HepG2 (cell line): ENCODE data around the gene ITCH. TPM values are rescaled to one million over a fixed set of nuclear protein-coding genes. Genes with fewer than 3 reads are reported as not detected.

ENCODE experiments used
- BCL6 ChIP-seq: IDR thresholded peaks from 2 replicates; pipeline ENCODE4 v1.6.1; 2016; ENCODE audit warnings: missing genetic modification reagents, missing compliant biosample characterization
- CEBPZ ChIP-seq: IDR thresholded peaks from 2 replicates; pipeline ENCODE4 v1.6.1; 2012; ENCODE audit warnings: low read length, improper control_type of control experiment
- HMGXB4 ChIP-seq, 2 experiments: sonication (generic) in 1 of 2; formaldehyde crosslinking in 1 of 2; IDR thresholded peaks; 2 replicates each; pipeline versions ENCODE4 v1.4.0 to v1.6.1; 2018 to 2020; ENCODE audit warnings: missing genetic modification reagents in 2 of 2, borderline replicate concordance in 1 of 2, low read depth in 1 of 2, mild to moderate bottlenecking in 1 of 2, missing biosample characterization in 1 of 2
- MAFF ChIP-seq: IDR thresholded peaks from 2 replicates; pipeline ENCODE4 v1.6.1; 2011; ENCODE audit warnings: low read depth, low read length, improper control_type of control experiment
- MAZ ChIP-seq, 2 experiments: sonication (generic) in 1 of 2; formaldehyde crosslinking in 1 of 2; IDR thresholded peaks; 2 replicates each; pipeline versions ENCODE4 v1.5.0 to v1.6.1; 2012 to 2020; ENCODE audit warnings: low read depth in 2 of 2, mild to moderate bottlenecking in 2 of 2, borderline replicate concordance in 1 of 2, improper control_type of control experiment in 1 of 2, low read length in 1 of 2, missing genetic modification reagents in 1 of 2, moderate library complexity in 1 of 2
- SALL2 ChIP-seq: sonication (generic); formaldehyde crosslinking; IDR thresholded peaks from 2 replicates; pipeline ENCODE4 v1.8.1; 2023; ENCODE audit warnings: mild to moderate bottlenecking, missing genetic modification reagents, inconsistent platforms
- STAG1 ChIP-seq: sonication (generic); formaldehyde crosslinking; IDR thresholded peaks from 2 replicates; pipeline ENCODE4 v1.4.0; 2020; ENCODE audit warnings: missing genetic modification reagents
- ZBTB40 ChIP-seq, 2 experiments: fragments of 450-650 bp in 1 of 2; sonication (generic) in 1 of 2; formaldehyde crosslinking in 1 of 2; IDR thresholded peaks; 2 replicates each; pipeline versions ENCODE4 v1.6.1 to v1.8.0; 2016 to 2022; ENCODE audit warnings: antibody characterized with exemption in 1 of 2, mild to moderate bottlenecking in 1 of 2, missing genetic modification reagents in 1 of 2
- ZFP36L2 ChIP-seq: sonication (generic); formaldehyde crosslinking; IDR thresholded peaks from 2 replicates; pipeline ENCODE4 v1.4.0; 2020; ENCODE audit warnings: missing genetic modification reagents
- ZNF138 ChIP-seq: sonication (generic); formaldehyde crosslinking; IDR thresholded peaks from 2 replicates; pipeline ENCODE4 v1.5.0; 2020; ENCODE audit warnings: mild to moderate bottlenecking, low read depth, missing genetic modification reagents
- ZNF513 ChIP-seq: sonication (generic); formaldehyde crosslinking; conservative IDR thresholded peaks from 2 replicates; pipeline ENCODE4 v1.5.0; 2020; ENCODE audit warnings: missing genetic modification reagents
- ZNF746 ChIP-seq: sonication (generic); formaldehyde crosslinking; IDR thresholded peaks from 2 replicates; pipeline ENCODE4 v1.8.0; 2022; ENCODE audit warnings: mild to moderate bottlenecking, missing genetic modification reagents
- polyA plus RNA-seq, 8 experiments: library from polyadenylated mRNA; depleted of rRNA in 3 of 8; stranded (reverse) in 7 of 8; unstranded in 1 of 8; fragments of >200 nt; fragmentation: Illumina TruSeq in 4 of 8; extraction: Trizol in 4 of 8; gene quantifications; 2 replicates each; pipeline versions ENCODE4 v1.2.1 to v1.2.3, GENCODE V29; 2011 to 2016; ENCODE audit warnings: low read depth in 4 of 8, missing spikeins in 1 of 8, mixed read lengths in 1 of 8; ENCODE audit not compliant: insufficient read depth in 1 of 8
- total RNA-seq, 5 experiments: library from RNA; depleted of rRNA; stranded (reverse); fragments of >200 nt; fragmentation: Illumina TruSeq; extraction: Trizol; gene quantifications; 2 replicates each; pipeline ENCODE4 v1.2.3, GENCODE V29; 2016; ENCODE audit warnings: low read depth in 1 of 5

Gene ITCH
- total and polyA plus RNA-seq, 2 of the 13 experiments (the other 11 are each of a cell fraction or from before 2014, with no cell fraction given): 20.5 to 112 TPM

GRCh38 chr20:34407962-34408474, 44.9 kb downstream of the ITCH start (continued):
- TF ChIP-seq HMGXB4 (CRISPR knock-in tag; IDR thresholded peaks at IDR 0.05; ENCODE audit: borderline replicate concordance in 1 of 2, low read depth in 1 of 2) (peak; percentile 60 to 76), MAFF (no peak), CEBPZ (no peak), ZNF513 (CRISPR knock-in tag) (peak; percentile 96; the same call in 1 of the 2 replicates), BCL6 (CRISPR knock-in tag) (peak; percentile 92), SALL2 (CRISPR knock-in tag) (peak; percentile 81), ZNF138 (CRISPR knock-in tag) (no peak; the same call in 1 of the 2 replicates), ZNF746 (peak; percentile 95), ZBTB40 (IDR thresholded peaks at IDR 0.05) (no peak), ZBTB40 (CRISPR knock-in tag; IDR thresholded peaks at IDR 0.05) (peak; percentile 87), ZFP36L2 (CRISPR knock-in tag) (peak; percentile 50; the same call in 1 of the 2 replicates), STAG1 (peak; percentile 45), MAZ (IDR thresholded peaks at IDR 0.05; ENCODE audit: borderline replicate concordance, low read depth, low read length) (peak; percentile 52; the same call in 1 of the 2 replicates), MAZ (CRISPR knock-in tag; IDR thresholded peaks at IDR 0.05; ENCODE audit: low read depth) (peak; percentile 74; the same call in 1 of the 2 replicates)
